T-helper 17 cell (primary cell): Measurements from ENCODE around the gene OPTC. TPM values are rescaled to one million over a fixed set of nuclear protein-coding genes. Genes with fewer than 3 reads are reported as not detected.
"Not testable (repeated sequence)": the region's sequence is repeated elsewhere in the genome, so short reads cannot be mapped to it uniquely, and the experiment has no call there.

ENCODE experiments used
- ATAC-seq: fragments of 150-1000 bp; cut with Tn5 transposase; 2 replicates; pipeline ENCODE4 v1.10.0; 2021; ENCODE audit warnings: mild to moderate bottlenecking, moderate library complexity
- DNase-seq, 3 donors: peaks; one replicate each; pipeline versions ENCODE4 v3.0.0 to v3.0.0-alpha.2; 2020 to 2021
- H3K9me3 ChIP-seq: one replicate; pipeline ENCODE4 v1.7.0; 2013; ENCODE audit warnings: low read length, mild to moderate bottlenecking; ENCODE audit not compliant: control insufficient read depth, poor library complexity, severe bottlenecking
- H3K27ac Mint-ChIP-seq: one replicate; pipeline ENCODE4 v1.8.0; 2022; ENCODE audit warnings: mild to moderate bottlenecking, moderate library complexity, mixed read lengths
- H3K27me3 Mint-ChIP-seq: one replicate; pipeline ENCODE4 v1.8.0; 2022; ENCODE audit warnings: mixed read lengths
- H3K36me3 Mint-ChIP-seq: one replicate; pipeline ENCODE4 v1.8.0; 2022; ENCODE audit warnings: low read depth, mixed read lengths
- H3K4me1 Mint-ChIP-seq: one replicate; pipeline ENCODE4 v1.8.0; 2022; ENCODE audit warnings: mild to moderate bottlenecking, mixed read lengths
- H3K4me3 Mint-ChIP-seq: one replicate; pipeline ENCODE4 v1.8.0; 2022; ENCODE audit warnings: mild to moderate bottlenecking, moderate library complexity, mixed read lengths
- total RNA-seq, 4 donors: library from RNA in 2 of 4; stranded (reverse) in 2 of 4; gene quantifications; one replicate each; pipeline ENCODE4 v1.2.3 and lab custom pipeline; 2022 to 2026

OPTC gene, protein sequence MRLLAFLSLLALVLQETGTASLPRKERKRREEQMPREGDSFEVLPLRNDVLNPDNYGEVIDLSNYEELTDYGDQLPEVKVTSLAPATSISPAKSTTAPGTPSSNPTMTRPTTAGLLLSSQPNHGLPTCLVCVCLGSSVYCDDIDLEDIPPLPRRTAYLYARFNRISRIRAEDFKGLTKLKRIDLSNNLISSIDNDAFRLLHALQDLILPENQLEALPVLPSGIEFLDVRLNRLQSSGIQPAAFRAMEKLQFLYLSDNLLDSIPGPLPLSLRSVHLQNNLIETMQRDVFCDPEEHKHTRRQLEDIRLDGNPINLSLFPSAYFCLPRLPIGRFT
- total RNA-seq (not detected), total RNA-seq (lab: John Stamatoyannopoulos, UW) (0 reads per million in 2 donors)

DNA sequence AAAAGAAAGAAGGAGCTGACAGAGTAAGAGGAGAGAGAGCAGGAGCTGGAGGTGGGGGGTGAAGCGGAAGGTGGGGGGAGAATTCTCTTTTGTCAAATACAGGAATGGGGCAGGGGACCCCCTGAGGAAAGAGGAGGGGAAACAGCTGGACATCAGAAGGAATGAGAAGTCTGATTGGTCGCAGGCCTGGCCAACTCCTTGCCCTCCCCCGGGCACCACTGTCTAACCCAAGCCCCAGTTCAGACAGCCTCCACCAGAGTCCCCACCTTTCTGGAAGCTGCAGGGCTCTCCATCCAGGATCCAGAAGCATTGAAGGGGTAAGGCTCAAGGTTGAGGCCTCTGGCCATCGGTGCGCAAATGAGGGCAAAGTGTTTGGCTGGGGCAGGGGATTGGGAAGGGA, at the start of gene OPTC:
OPTC (plus strand) TSS at position 253 of the 400 bp plus-strand sequence. CDS start 1,853 bp downstream, outside the sequence.
- Mint-ChIP-seq H3K36me3 (no peaks in the 10 kb centered on the region), H3K27me3 (peaks cover 22% of the 10 kb centered on the region), H3K27ac (no peak within 1 kb of the TSS), H3K4me1 (peaks cover 10% of the 10 kb centered on the region), H3K4me3 (no peak within 1 kb of the TSS)
- ATAC-seq (no peak), DNase-seq (no peak)
- H3K9me3 ChIP-seq: no peaks in the 10 kb centered on the region

DNA sequence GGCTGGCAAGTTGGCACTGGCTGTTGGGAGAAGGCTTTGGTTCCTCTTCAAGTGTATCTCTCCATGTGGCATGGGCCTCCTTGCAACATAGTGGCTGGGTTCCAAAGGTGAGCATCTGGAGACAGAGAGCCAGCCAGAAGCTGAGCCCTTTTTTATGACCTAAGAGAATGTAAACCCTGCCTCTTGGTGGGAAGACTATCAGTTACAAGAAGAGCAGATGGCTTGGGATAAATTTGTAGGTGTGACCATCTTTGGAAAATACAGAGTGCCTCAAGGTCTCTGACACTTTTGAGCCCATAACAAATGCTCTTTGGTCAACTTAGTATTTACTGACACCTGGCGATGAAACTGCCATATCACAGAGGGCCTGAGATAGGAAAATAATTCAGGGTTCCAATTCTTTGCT, 49.8 kb upstream of the OPTC start:
- ATAC-seq: no peak

DNA sequence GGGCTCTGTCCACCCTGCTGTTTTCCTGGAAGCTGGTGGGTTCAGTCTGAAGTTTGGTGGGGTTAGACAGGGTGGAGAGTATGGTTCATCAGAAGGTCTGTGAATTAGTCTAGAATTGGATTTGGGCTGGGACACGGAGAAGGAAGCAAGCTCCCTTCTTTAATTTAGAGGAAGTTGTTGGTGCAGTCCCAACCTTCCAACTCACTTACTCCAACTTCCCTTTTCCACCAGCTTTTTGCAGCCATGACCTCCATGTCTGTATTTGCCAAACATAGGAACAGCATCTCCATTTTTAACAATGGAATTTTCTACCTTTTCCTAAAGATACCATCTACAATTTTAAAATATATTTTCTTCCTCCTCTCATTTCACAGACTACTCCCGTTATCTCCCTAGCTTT, 46.8 kb upstream of the OPTC start:
- DNase-seq (no peak), ATAC-seq (no peak)
- Mint-ChIP-seq H3K36me3 (no peaks in the 10 kb centered on the region), H3K4me1 (no peaks in the 10 kb centered on the region), H3K4me3 (no peak overlapping the region), H3K27me3 (peaks cover 49% of the 10 kb centered on the region), H3K27ac (no peak overlapping the region)
- no peaks in the 10 kb centered on the region for H3K9me3 ChIP-seq

More for the DNA sequence above, 49.8 kb upstream of the OPTC start:
- DNase-seq: no peak
- Mint-ChIP-seq H3K27ac (no peak overlapping the region), H3K36me3 (peaks cover 3% of the 10 kb centered on the region), H3K4me3 (no peak overlapping the region), H3K27me3 (peaks cover 51% of the 10 kb centered on the region), H3K4me1 (peaks cover 2% of the 10 kb centered on the region)
- no peaks in the 10 kb centered on the region for H3K9me3 ChIP-seq

DNA sequence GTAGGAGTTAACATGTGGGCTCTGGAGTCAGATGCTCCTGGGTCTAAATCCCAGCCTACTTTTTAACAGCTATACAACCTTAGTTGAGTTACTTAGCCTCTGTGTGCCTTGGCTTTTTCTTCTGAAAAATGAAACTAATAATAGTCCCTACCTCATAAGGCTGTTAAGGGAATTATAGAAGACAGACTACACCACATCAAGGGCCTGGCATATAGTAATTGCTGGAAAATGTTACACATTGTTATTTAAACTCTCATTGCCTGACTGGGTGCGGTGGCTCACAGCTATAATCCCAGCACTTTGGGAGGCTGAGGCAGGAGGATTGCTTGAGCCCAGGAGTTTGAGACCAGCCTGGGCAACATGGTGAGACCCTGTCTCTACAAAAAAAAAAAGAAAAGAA, 46.4 kb upstream of the OPTC start:
- not testable (repeated sequence) for DNase-seq, ATAC-seq, H3K27ac Mint-ChIP-seq, H3K36me3 Mint-ChIP-seq, H3K9me3 ChIP-seq, H3K4me1 Mint-ChIP-seq, H3K4me3 Mint-ChIP-seq
- H3K27me3 Mint-ChIP-seq: peaks cover 49% of the 10 kb centered on the region

DNA sequence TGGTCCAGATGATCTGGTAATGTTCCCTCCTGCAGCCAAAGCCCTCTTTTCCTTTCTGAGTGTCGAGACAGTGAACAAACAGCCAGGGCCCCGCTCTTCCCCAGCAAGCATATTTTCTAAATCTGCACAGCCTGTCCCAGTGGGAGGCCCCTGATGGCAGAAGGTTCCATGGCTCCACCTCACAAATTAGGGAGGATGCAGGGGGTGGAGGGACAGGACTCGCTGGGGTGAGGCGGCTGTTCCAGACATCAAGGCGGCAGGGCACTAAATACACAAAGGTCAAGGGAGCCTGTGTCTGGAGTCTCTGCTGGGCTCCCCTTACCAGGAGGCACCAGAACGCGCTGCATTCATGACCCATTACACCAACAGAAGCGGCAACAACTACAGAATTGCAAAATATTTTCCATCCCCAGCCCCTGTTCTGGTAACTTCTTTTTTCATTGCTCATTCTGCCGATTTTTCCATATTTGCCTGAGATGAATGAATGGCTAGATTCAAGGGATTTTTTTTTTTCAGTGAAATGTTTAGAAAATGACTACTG, 45.4 kb upstream of the OPTC start:
- H3K9me3 ChIP-seq: no peaks in the 10 kb centered on the region
- Mint-ChIP-seq H3K4me3 (no peak overlapping the region), H3K27me3 (peaks cover 48% of the 10 kb centered on the region), H3K4me1 (no peaks in the 10 kb centered on the region), H3K36me3 (no peaks in the 10 kb centered on the region), H3K27ac (no peak overlapping the region)
- DNase-seq (no peak), ATAC-seq (no peak)

DNA sequence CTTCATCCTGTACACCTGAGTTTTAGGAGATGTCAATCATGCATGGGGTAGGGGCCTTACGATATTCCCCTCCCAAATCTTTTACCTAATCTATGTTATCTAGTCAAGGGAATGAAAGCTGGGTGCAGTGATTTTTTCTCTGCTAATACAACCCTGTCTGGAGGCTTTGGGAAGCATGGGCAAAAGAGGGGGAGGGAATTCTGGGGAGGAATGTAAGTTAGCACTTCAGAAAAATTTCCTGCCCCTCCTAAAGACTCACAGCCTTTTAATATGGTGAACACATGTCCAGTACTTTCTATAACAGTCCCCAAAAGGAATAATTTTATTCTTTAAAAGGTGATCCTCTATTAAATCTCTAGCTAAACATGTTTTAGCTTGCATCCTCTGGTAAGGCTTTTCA, 44.0 kb upstream of the OPTC start:
- ATAC-seq (no peak), DNase-seq (no peak)
- peaks cover 59% of the 10 kb centered on the region for H3K27me3 Mint-ChIP-seq
- H3K9me3 ChIP-seq: no peaks in the 10 kb centered on the region
- no peaks in the 10 kb centered on the region for H3K36me3 Mint-ChIP-seq
- H3K27ac Mint-ChIP-seq: no peak overlapping the region
- H3K4me1 Mint-ChIP-seq: no peaks in the 10 kb centered on the region
- no peak overlapping the region for H3K4me3 Mint-ChIP-seq

DNA sequence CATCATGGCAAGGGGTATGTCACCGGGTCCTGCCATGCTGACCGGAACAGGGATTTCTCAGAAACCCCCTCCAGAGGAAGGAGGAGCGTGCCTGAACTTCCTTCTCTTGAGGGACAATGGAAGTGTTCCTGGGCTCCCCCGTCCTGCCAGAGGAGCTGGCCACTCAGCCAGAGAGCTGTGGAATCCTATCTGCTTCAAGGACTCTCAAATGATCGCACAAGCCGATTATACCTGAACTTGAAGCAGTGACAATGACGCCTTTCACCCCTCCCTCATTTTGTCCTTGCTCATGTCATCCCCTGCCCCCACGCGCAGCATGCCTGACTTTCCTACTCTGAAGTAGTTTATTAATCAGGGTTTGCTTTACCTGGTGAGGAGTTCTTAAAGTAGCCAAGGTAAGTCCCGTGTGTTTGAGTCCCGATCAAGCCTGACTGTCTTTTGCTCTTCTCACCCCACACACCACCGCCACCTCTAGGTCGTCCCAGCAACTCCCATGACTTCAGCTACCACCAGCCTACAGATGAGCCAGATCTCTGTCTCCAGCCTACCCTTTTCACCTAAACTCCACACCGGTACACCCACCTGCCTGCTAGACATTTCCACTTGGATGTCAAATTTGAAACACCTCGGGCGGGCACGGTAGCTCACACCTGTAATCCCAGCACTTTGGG, 43.3 kb upstream of the OPTC start:
- H3K36me3 Mint-ChIP-seq: no peaks in the 10 kb centered on the region
- no peak for ATAC-seq
- H3K27me3 Mint-ChIP-seq: peaks cover 65% of the 10 kb centered on the region
- H3K9me3 ChIP-seq: no peaks in the 10 kb centered on the region
- H3K4me3 Mint-ChIP-seq: no peak overlapping the region
- no peak for DNase-seq
- H3K27ac Mint-ChIP-seq: no peak overlapping the region
- no peaks in the 10 kb centered on the region for H3K4me1 Mint-ChIP-seq

DNA sequence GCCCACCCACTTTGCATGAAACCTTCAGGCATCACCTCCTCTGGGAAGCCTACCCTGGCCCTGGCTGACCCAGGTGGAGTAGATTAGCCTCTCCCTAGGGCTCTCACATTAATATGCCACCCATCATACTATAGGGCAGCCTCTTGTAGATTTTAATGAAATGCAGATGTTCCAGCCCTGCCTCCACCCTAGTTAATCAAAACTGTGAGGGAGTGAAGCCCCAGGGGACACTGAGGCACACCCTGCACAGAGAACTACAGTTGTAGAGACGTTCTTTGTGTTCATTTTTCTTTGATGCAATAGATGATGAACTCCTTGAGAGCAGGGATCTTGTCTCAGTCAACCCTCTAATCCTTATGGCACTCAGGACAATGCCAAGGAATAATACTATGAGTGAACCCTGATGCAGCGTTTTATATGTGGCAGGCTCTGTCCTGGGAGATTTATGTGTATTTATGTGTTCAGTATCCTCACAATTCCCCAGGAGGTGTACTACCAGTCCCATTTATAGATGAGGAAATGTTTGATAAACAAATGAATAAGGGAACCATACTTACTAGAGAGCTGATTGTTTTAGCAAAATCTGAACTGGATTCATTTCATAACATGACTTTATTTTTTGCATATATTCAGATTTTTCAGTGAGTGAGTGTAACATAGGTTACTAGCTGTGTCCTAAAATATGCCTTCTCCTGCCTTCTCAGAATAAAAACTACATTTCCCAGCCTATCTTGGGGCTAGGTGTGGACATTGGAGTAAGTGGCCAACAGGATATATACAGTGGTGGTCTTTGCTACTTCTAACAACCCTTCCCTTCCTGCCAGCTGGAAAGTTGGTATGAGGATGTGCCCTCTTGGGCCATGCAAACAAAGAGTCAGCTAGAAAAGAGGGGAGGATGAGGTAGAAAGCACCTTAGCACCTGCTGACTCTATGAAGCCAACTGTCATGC, 41.8 kb upstream of the OPTC start:
- Mint-ChIP-seq H3K27ac (peak overlapping the region; percentile 24), H3K4me3 (no peak overlapping the region), H3K27me3 (peaks cover 72% of the 10 kb centered on the region), H3K36me3 (peaks cover 3% of the 10 kb centered on the region), H3K4me1 (no peaks in the 10 kb centered on the region)
- ATAC-seq (no peak), DNase-seq (no peak)
- H3K9me3 ChIP-seq: no peaks in the 10 kb centered on the region

DNA sequence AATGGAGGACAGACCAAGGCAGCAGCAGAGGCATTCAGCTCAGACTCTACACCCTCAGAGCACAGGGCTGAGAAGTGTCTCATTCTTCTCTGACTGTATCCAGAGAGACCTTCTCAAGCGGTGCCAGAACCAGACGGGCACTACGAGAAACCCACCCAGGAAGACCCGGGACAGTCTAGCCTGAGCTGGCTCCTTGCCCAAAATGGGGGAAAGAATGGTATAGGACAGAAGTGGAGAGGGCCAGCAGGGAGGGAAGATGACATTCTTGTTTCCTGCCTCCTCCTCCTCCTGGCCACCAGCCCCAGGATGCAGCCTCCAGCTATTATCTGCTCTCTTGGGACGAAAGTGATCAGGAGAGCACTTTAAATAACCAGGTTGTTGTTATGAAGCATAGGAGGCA, 40.9 kb upstream of the OPTC start:
- H3K36me3 Mint-ChIP-seq: peaks cover 3% of the 10 kb centered on the region
- ATAC-seq (no peak), DNase-seq (no peak)
- H3K9me3 ChIP-seq: no peaks in the 10 kb centered on the region
- no peak overlapping the region for H3K27ac Mint-ChIP-seq
- no peak overlapping the region for H3K4me3 Mint-ChIP-seq
- peaks cover 71% of the 10 kb centered on the region for H3K27me3 Mint-ChIP-seq
- no peaks in the 10 kb centered on the region for H3K4me1 Mint-ChIP-seq

DNA sequence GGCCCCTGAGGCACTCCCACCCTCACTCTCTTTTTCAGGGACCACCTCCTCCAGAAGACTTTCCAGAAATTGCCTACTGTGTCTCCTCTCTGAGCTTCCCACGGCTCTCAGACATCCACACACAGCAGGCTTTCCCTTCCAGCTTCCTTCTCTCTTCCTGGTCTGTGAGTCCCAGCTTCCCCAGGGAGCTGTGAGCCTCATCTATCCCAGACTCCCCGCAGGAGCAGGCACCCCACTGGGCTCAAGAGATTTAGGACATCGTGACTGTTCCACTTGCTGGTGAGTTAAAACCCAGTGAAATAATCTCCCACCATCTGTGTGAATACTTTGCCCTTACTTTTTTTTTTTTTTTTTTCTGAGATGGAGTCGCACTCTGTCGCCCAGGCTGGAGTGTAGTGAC, 40.3 kb upstream of the OPTC start:
- Mint-ChIP-seq H3K4me1 (no peaks in the 10 kb centered on the region), H3K27ac (no peak overlapping the region), H3K36me3 (peaks cover 3% of the 10 kb centered on the region), H3K27me3 (peaks cover 76% of the 10 kb centered on the region), H3K4me3 (no peak overlapping the region)
- ATAC-seq (no peak), DNase-seq (no peak)
- H3K9me3 ChIP-seq: no peaks in the 10 kb centered on the region

DNA sequence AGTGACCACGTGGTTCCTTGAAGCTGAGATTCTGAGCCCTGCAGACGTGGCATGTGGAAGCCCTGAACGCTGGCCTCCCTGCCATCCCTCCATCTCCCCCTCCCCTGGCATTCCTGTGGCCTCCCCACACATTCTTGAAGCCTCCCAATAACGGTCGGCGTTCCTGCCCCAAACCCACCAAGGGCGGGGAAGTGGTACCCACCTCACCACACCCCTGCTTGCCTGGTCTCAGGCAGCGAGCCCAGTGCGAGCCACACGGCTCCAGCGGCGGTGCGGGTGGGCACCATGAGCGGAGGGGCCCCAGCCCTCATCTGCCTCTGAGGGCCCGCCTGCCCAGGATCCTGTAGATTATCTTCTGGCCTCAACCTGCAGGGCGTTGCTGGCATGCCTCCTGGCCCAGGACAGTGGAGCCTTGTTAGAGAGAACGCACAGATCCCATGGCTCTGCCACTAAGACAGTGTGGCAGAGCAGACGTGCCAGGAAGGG, 38.9 kb upstream of the OPTC start:
- no peak for DNase-seq
- peaks cover 83% of the 10 kb centered on the region for H3K27me3 Mint-ChIP-seq
- H3K4me3 Mint-ChIP-seq: no peak overlapping the region
- H3K4me1 Mint-ChIP-seq: no peaks in the 10 kb centered on the region
- H3K27ac Mint-ChIP-seq: no peak overlapping the region
- peaks cover 3% of the 10 kb centered on the region for H3K36me3 Mint-ChIP-seq
- H3K9me3 ChIP-seq: no peaks in the 10 kb centered on the region
- ATAC-seq: no peak

DNA sequence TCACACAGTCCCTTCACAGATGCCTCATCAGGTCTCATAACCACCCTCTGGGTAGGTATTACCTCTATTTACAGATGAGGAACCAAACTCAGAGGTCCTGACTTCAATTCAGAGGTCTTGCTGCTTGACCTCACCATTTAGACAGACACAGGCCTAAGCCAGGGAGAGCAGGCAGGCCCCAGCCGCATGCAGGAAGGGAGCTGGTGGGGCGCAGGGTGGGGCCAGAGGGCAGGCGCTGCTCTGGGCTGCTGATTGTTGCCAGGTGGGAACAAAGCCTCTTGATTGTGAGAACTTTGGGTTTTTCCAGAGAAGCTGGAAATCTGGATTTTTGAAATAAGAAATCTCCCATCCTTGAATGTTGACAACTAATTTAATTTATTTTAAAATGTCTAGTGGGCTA, 38.2 kb upstream of the OPTC start:
- Mint-ChIP-seq H3K4me1 (no peaks in the 10 kb centered on the region), H3K27ac (no peak overlapping the region), H3K4me3 (no peak overlapping the region), H3K36me3 (peaks cover 3% of the 10 kb centered on the region), H3K27me3 (peaks cover 85% of the 10 kb centered on the region)
- no peak for ATAC-seq
- DNase-seq: no peak
- H3K9me3 ChIP-seq: no peaks in the 10 kb centered on the region

DNA sequence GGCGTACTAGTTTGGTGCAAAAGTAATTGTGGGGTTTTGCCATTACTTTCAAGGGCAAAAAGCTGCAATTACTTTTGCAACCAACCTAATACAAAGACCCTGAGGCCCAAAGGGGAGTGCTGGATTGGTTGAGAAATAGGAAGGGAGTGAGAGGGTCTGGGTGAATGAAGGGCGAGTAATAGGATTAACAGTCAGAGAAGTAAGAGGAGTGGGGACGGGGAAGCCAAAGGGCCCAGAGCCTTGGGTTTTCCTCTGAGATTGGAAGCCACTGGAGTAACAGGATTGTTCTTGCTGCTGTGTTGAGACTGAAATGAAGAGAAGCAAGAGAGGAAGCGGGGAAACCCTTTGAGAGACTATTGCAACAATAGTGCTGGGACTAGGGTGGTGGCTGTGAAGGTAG, 37.4 kb upstream of the OPTC start:
- H3K9me3 ChIP-seq: no peaks in the 10 kb centered on the region
- Mint-ChIP-seq H3K36me3 (peaks cover 5% of the 10 kb centered on the region), H3K4me3 (no peak overlapping the region), H3K4me1 (no peaks in the 10 kb centered on the region), H3K27me3 (peaks cover 83% of the 10 kb centered on the region), H3K27ac (no peak overlapping the region)
- ATAC-seq: no peak
- no peak for DNase-seq
